Lower leg skin (tissue), 4 donors: ENCODE measurements around the gene AVPR2. TPM values are rescaled to one million over a fixed set of nuclear protein-coding genes. Genes with fewer than 3 reads are reported as not detected.

ENCODE experiments used
- DNase-seq, 2 donors: peaks; one replicate each; pipeline ENCODE4 v3.0.0-alpha.2; 2019; ENCODE audit warnings: low spot score in 2 of 2
- H3K4me3 ChIP-seq: fragments of 200-600 bp; sonication (generic); 2 replicates; pipeline ENCODE4 v1.5.1; 2017; ENCODE audit warnings: mild to moderate bottlenecking, low read depth; ENCODE audit not compliant: poor library complexity, severe bottlenecking
- POLR2A ChIP-seq, 2 donors: fragments of 450-650 bp; IDR thresholded peaks; one replicate each; pipeline ENCODE4 v1.6.1; 2016 to 2017; ENCODE audit warnings: antibody characterized with exemption in 2 of 2, mild to moderate bottlenecking in 1 of 2, moderate library complexity in 1 of 2
- WGBS, 2 donors: methylation state at CpG; one replicate each; pipeline ENCODE4 v1.1.5; 2018; 5-methylcytosine and 5-hydroxymethylcytosine counted together
- intact Hi-C: fragments of 100-400 bp; cut with DNase I; formaldehyde crosslinking; loops from one replicate; pipeline ENCODE4 v1.15.0; 2023; ENCODE audit warnings: low total_unique reads
- total RNA-seq, 4 donors: library from RNA; depleted of rRNA; stranded (reverse); fragments of >200 nt; gene quantifications; one replicate each; pipeline ENCODE4 v1.1.0, GENCODE V29; 2016
- TF ChIP-seq, protein P1 (sequence below), 3 donors: fragments of 450-650 bp; IDR thresholded peaks; one replicate each; pipeline ENCODE4 v1.5.1; 2016; ENCODE audit warnings: antibody characterized with exemption in 3 of 3, mild to moderate bottlenecking in 3 of 3, moderate library complexity in 2 of 3

AVPR2 gene
- total RNA-seq, 4 donors from 2014 or later = 0.53 to 2.6 (median 0.98) TPM

- DNase-seq = no peak
- intact Hi-C loops = no loop called here
- no peak for TF ChIP-seq POLR2A (IDR thresholded peaks at IDR 0.05)
- TF ChIP-seq, protein P1, sequence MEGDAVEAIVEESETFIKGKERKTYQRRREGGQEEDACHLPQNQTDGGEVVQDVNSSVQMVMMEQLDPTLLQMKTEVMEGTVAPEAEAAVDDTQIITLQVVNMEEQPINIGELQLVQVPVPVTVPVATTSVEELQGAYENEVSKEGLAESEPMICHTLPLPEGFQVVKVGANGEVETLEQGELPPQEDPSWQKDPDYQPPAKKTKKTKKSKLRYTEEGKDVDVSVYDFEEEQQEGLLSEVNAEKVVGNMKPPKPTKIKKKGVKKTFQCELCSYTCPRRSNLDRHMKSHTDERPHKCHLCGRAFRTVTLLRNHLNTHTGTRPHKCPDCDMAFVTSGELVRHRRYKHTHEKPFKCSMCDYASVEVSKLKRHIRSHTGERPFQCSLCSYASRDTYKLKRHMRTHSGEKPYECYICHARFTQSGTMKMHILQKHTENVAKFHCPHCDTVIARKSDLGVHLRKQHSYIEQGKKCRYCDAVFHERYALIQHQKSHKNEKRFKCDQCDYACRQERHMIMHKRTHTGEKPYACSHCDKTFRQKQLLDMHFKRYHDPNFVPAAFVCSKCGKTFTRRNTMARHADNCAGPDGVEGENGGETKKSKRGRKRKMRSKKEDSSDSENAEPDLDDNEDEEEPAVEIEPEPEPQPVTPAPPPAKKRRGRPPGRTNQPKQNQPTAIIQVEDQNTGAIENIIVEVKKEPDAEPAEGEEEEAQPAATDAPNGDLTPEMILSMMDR (IDR thresholded peaks at IDR 0.05) = no peak
- WGBS, 2 donors = 94 to 100% methylated on average over 5 to 17 of the region's 17 CpGs
- H3K4me3 ChIP-seq = no peak overlapping the region
These were observed 9.2 kb downstream of the AVPR2 start for GRCh38 chrX:153913701-153914100.

DNA sequence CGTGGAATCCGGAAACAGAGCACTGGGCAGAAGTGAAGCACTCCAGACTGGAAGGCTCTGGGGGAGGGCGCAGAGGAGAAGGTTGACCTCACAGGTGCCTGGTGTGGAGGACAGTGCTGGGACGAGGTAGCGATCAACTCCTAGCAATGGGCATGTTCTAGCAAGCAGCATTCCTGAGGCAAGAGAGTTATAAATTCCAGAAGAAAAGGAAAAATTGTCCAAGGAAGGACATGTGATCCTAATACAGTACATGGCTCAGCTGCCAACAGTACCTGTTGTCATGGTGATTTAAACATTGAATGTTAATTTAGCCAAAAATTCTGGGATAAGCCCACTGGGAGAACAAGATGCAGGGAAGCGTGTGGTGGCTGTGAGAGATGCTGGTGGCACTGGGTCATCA, 13.4 kb downstream of the AVPR2 start:
- DNase-seq = no peak
- intact Hi-C loops = no loop called here
- WGBS, 2 donors = 66 to 70% methylated on average over 6 of the region's 6 CpGs
- H3K4me3 ChIP-seq = no peak overlapping the region
- no peak for TF ChIP-seq POLR2A (IDR thresholded peaks at IDR 0.05)
- TF ChIP-seq, protein P1 (IDR thresholded peaks at IDR 0.05) = no peak

- no peak for TF ChIP-seq POLR2A (IDR thresholded peaks at IDR 0.05)
- TF ChIP-seq, protein P1 (IDR thresholded peaks at IDR 0.05) = no peak
- H3K4me3 ChIP-seq = no peak overlapping the region
- 92 to 97% methylated on average over 8 to 13 of the region's 13 CpGs for WGBS, 2 donors
- intact Hi-C loops = no loop called here
- no peak for DNase-seq
These were observed 14.8 kb downstream of the AVPR2 start for GRCh38 chrX:153919281-153919680.

DNA sequence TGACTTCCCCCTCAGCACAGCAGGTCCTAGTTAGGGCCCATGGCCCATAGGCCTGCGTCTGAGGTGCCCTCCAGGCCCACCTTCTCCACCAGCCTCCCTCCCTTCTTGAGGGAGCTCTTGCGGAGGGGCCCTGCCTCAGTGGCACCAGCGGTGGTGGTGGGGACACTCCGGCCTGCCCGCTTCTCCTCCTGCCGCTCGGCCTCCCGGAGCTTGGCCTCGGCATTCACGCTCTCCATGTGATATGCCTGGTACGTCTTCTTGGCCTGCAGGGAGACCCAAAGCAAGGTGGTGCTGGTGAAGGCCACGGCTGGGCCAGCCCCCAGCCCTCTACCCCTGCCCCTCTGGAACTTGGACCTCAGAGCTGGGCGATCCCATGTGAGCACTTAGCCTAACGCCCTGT, 16.1 kb downstream of the AVPR2 start:
- WGBS, 2 donors = 81 to 100% methylated on average over 1 to 14 of the region's 14 CpGs
- no peak for TF ChIP-seq POLR2A (IDR thresholded peaks at IDR 0.05)
- TF ChIP-seq, protein P1 (IDR thresholded peaks at IDR 0.05) = no peak
- intact Hi-C loops = no loop called here
- no peak overlapping the region for H3K4me3 ChIP-seq
- DNase-seq = no peak

DNA sequence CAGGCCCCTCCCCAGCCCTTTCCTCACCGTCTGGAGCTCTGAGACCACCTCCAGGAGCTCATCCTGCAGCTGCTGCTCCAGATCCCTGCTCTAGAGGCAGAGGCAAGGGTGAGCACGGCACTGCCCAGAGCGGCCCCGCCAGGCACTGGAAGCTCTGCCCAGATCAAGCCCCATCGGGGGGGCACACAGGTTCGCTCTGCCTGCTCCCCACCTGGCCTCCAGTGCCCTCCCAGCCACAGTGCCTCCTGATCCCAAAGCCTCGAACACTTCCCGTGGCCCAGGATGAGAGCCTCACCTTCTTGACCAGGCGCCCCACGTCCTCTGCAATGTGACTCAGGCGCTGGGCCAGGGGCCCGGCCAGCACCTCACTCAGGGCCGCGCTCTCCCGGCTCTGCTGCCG, 16.6 kb downstream of the AVPR2 start:
- no peak for DNase-seq
- intact Hi-C loops = no loop called here
- no peak overlapping the region for H3K4me3 ChIP-seq
- 45% methylated on average over 12 of the region's 16 CpGs; no CpG with 5 or more reads in 1 of the 2 donors for WGBS, 2 donors
- TF ChIP-seq POLR2A (IDR thresholded peaks at IDR 0.05) = no peak
- TF ChIP-seq, protein P1 (IDR thresholded peaks at IDR 0.05) = no peak
